Neural cell (in vitro differentiated cells): ENCODE measurements around the gene PTPRG. TPM values are rescaled to one million over a fixed set of nuclear protein-coding genes. Genes with fewer than 3 reads are reported as not detected.

ENCODE experiments used
- H2AFZ ChIP-seq: fragments of 200-600, 300-800 bp; sonication (generic), shearing (Covaris generic); 2 replicates; pipeline ENCODE4 v1.6.0; 2014; ENCODE audit warnings: low read depth, mild to moderate bottlenecking, antibody characterized with exemption, low read length, moderate library complexity
- H3F3A ChIP-seq: fragments of 200-600 bp; shearing (Covaris generic); 2 replicates; pipeline ENCODE4 v1.6.1; 2016; ENCODE audit warnings: mild to moderate bottlenecking, moderate library complexity, mixed read lengths, antibody characterized with exemption, low read length; ENCODE audit not compliant: insufficient read depth, poor library complexity, severe bottlenecking
- H3K27ac ChIP-seq: fragments of 200-600, 300-800 bp; sonication (generic), shearing (Covaris generic); 2 replicates; pipeline ENCODE4 v1.5.1; 2014; ENCODE audit warnings: mild to moderate bottlenecking, low read length, moderate library complexity
- H3K27me3 ChIP-seq: fragments of 300-800, 200-600 bp; sonication (generic), shearing (Covaris generic); 2 replicates; pipeline ENCODE4 v1.6.0; 2014; ENCODE audit warnings: mild to moderate bottlenecking, low read depth, low read length, moderate library complexity; ENCODE audit not compliant: insufficient read depth
- H3K36me3 ChIP-seq: fragments of 300-800, 200-600 bp; sonication (generic), shearing (Covaris generic); 2 replicates; pipeline ENCODE4 v1.5.1; 2014; ENCODE audit warnings: mild to moderate bottlenecking, antibody characterized with exemption, low read length, moderate library complexity; ENCODE audit not compliant: insufficient read depth
- H3K4me2 ChIP-seq: fragments of 300-800, 200-600 bp; sonication (generic), shearing (Covaris generic); 2 replicates; pipeline ENCODE4 v1.6.0; 2014; ENCODE audit warnings: mild to moderate bottlenecking, low read length
- H3K4me3 ChIP-seq: fragments of 300-800, 200-600 bp; sonication (generic), shearing (Covaris generic); 2 replicates; pipeline ENCODE4 v1.5.1; 2014; ENCODE audit warnings: mild to moderate bottlenecking, low read length, moderate library complexity
- H3K79me2 ChIP-seq: fragments of 200-600 bp; shearing (Covaris generic); replicated peaks from 2 replicates; pipeline ENCODE4 v1.6.0; 2014; ENCODE audit warnings: mild to moderate bottlenecking, low read length, moderate library complexity; ENCODE audit not compliant: insufficient read depth
- H3K9ac ChIP-seq: fragments of 300-800, 200-600 bp; sonication (generic), shearing (Covaris generic); 2 replicates; pipeline ENCODE4 v1.6.1; 2016; ENCODE audit warnings: mild to moderate bottlenecking, low read length, mixed read lengths
- H3K9me2 ChIP-seq: fragments of 200-600 bp; shearing (Covaris generic); 2 replicates; pipeline ENCODE4 v1.6.1; 2016; ENCODE audit warnings: mild to moderate bottlenecking, low read length, mixed read lengths; ENCODE audit not compliant: insufficient read depth
- H3K9me3 ChIP-seq: fragments of 200-600, 300-800 bp; sonication (generic), shearing (Covaris generic); 2 replicates; pipeline ENCODE4 v1.6.1; 2016; ENCODE audit warnings: mild to moderate bottlenecking, mixed run types, low read length, moderate library complexity, mixed read lengths
- H4K20me1 ChIP-seq: fragments of 200-600 bp; shearing (Covaris generic); 2 replicates; pipeline ENCODE4 v1.6.1; 2016; ENCODE audit warnings: mild to moderate bottlenecking, mixed run types; ENCODE audit not compliant: insufficient read depth
- EP300 ChIP-seq: fragments of 450-650 bp; conservative IDR thresholded peaks from 2 replicates; pipeline ENCODE4 v1.6.1; 2014; ENCODE audit warnings: antibody characterized with exemption, mild to moderate bottlenecking, moderate library complexity; ENCODE audit not compliant: poor library complexity, severe bottlenecking
- EZH2 ChIP-seq: fragments of 200-600, 300-800 bp; shearing (Covaris generic), sonication (generic); IDR thresholded peaks from 2 replicates; pipeline ENCODE4 v1.6.1; 2014; ENCODE audit warnings: antibody characterized with exemption, low read length, borderline replicate concordance, mild to moderate bottlenecking; ENCODE audit not compliant: insufficient read depth, poor library complexity, severe bottlenecking
- MXI1 ChIP-seq: fragments of 450-650 bp; conservative IDR thresholded peaks from 2 replicates; pipeline ENCODE4 v1.6.1; 2014; ENCODE audit warnings: antibody characterized with exemption, mild to moderate bottlenecking; ENCODE audit not compliant: poor library complexity, severe bottlenecking
- POLR2AphosphoS5 ChIP-seq: IDR thresholded peaks from 2 replicates; pipeline ENCODE4 v1.6.1; 2012
- RAD21 ChIP-seq: fragments of 450-650 bp; conservative IDR thresholded peaks from 2 replicates; pipeline ENCODE4 v1.6.1; 2014; ENCODE audit warnings: antibody characterized with exemption, mild to moderate bottlenecking, moderate library complexity
- SMC3 ChIP-seq: fragments of 450-650 bp; conservative IDR thresholded peaks from 2 replicates; pipeline ENCODE4 v1.6.1; 2014; ENCODE audit warnings: antibody characterized with exemption, mild to moderate bottlenecking, moderate library complexity; ENCODE audit not compliant: poor library complexity
- TAF1 ChIP-seq: IDR thresholded peaks from 2 replicates; pipeline ENCODE4 v1.6.1; 2012; ENCODE audit warnings: low read depth
- polyA plus RNA-seq: library from polyadenylated mRNA; depleted of rRNA; stranded (reverse); fragments of >200 nt; gene quantifications from 2 replicates; pipeline ENCODE4 v1.2.3, GENCODE V29; 2014
- TF ChIP-seq, protein P1 (sequence below): IDR thresholded peaks from 2 replicates; pipeline ENCODE4 v1.6.1; 2012; ENCODE audit warnings: borderline replicate concordance
- TF ChIP-seq, protein P2 (sequence below): fragments of 450-650 bp; IDR thresholded peaks from 2 replicates; pipeline ENCODE4 v1.5.1; 2014; ENCODE audit warnings: antibody characterized with exemption, mild to moderate bottlenecking, moderate library complexity; ENCODE audit not compliant: poor library complexity, severe bottlenecking

Gene PTPRG
- polyA plus RNA-seq, 1 donor from 2014 or later, result 33.1 TPM

GRCh38 chr3:62175161-62175560 is 613.8 kb downstream of the PTPRG start:
- no peaks in the 10 kb centered on the region for H3K9me2 ChIP-seq
- no peaks in the 10 kb centered on the region for H3K79me2 ChIP-seq
- H3K4me2 ChIP-seq, result no peak overlapping the region
- no peaks in the 10 kb centered on the region for H4K20me1 ChIP-seq
- no peak overlapping the region for H3K27ac ChIP-seq
- H3K27me3 ChIP-seq, result no peaks in the 10 kb centered on the region
- no peak for TF ChIP-seq RAD21
- TF ChIP-seq SMC3, result no peak
- no peak for TF ChIP-seq EP300
- TF ChIP-seq, protein P1, sequence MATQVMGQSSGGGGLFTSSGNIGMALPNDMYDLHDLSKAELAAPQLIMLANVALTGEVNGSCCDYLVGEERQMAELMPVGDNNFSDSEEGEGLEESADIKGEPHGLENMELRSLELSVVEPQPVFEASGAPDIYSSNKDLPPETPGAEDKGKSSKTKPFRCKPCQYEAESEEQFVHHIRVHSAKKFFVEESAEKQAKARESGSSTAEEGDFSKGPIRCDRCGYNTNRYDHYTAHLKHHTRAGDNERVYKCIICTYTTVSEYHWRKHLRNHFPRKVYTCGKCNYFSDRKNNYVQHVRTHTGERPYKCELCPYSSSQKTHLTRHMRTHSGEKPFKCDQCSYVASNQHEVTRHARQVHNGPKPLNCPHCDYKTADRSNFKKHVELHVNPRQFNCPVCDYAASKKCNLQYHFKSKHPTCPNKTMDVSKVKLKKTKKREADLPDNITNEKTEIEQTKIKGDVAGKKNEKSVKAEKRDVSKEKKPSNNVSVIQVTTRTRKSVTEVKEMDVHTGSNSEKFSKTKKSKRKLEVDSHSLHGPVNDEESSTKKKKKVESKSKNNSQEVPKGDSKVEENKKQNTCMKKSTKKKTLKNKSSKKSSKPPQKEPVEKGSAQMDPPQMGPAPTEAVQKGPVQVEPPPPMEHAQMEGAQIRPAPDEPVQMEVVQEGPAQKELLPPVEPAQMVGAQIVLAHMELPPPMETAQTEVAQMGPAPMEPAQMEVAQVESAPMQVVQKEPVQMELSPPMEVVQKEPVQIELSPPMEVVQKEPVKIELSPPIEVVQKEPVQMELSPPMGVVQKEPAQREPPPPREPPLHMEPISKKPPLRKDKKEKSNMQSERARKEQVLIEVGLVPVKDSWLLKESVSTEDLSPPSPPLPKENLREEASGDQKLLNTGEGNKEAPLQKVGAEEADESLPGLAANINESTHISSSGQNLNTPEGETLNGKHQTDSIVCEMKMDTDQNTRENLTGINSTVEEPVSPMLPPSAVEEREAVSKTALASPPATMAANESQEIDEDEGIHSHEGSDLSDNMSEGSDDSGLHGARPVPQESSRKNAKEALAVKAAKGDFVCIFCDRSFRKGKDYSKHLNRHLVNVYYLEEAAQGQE, result no peak
- no peak overlapping the region for H3K9ac ChIP-seq
- H3K4me3 ChIP-seq, result no peak overlapping the region
- H3F3A ChIP-seq, result no peaks in the 10 kb centered on the region
- H3K9me3 ChIP-seq, result no peaks in the 10 kb centered on the region
- no peak overlapping the region for H2AFZ ChIP-seq
- H3K36me3 ChIP-seq, result no peaks in the 10 kb centered on the region

DNA sequence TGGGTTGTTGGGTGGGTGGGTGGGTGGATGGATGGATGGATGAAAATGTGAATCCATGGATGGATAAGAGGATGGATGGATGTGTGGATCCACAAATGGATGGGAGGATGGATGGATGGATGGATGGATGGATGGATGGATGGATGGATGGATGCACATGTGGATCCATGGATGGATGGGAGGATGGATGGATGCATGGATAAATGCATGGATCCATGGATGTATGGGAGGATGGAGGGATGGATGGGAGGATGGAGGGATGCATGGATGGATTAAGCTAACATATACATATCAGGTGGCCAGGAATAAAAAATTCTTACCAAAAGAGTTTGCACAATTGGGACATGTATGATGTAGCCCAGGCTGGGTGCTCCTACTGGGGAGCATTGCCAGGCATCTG is 616.7 kb downstream of the PTPRG start:
- H3K79me2 ChIP-seq, result no peaks in the 10 kb centered on the region
- H3K9me3 ChIP-seq, result no peaks in the 10 kb centered on the region
- H3K27me3 ChIP-seq, result no peaks in the 10 kb centered on the region
- no peaks in the 10 kb centered on the region for H3K9me2 ChIP-seq
- no peaks in the 10 kb centered on the region for H3K36me3 ChIP-seq
- H3K4me2 ChIP-seq, result no peak overlapping the region
- H3K9ac ChIP-seq, result no peak overlapping the region
- no peaks in the 10 kb centered on the region for H3F3A ChIP-seq
- H4K20me1 ChIP-seq, result no peaks in the 10 kb centered on the region
- H3K4me3 ChIP-seq, result no peak overlapping the region
- no peak overlapping the region for H2AFZ ChIP-seq
- no peak overlapping the region for H3K27ac ChIP-seq
- TF ChIP-seq, protein P1, result no peak
- TF ChIP-seq TAF1 (no peak), SMC3 (no peak), POLR2AphosphoS5 (no peak), EP300 (no peak), RAD21 (no peak), EZH2 (no peak), MXI1 (no peak)
- TF ChIP-seq, protein P2, sequence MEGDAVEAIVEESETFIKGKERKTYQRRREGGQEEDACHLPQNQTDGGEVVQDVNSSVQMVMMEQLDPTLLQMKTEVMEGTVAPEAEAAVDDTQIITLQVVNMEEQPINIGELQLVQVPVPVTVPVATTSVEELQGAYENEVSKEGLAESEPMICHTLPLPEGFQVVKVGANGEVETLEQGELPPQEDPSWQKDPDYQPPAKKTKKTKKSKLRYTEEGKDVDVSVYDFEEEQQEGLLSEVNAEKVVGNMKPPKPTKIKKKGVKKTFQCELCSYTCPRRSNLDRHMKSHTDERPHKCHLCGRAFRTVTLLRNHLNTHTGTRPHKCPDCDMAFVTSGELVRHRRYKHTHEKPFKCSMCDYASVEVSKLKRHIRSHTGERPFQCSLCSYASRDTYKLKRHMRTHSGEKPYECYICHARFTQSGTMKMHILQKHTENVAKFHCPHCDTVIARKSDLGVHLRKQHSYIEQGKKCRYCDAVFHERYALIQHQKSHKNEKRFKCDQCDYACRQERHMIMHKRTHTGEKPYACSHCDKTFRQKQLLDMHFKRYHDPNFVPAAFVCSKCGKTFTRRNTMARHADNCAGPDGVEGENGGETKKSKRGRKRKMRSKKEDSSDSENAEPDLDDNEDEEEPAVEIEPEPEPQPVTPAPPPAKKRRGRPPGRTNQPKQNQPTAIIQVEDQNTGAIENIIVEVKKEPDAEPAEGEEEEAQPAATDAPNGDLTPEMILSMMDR, result no peak
